ENCODE measurements around the gene ABHD4. TPM values are rescaled to one million over a fixed set of nuclear protein-coding genes. Genes with fewer than 3 reads are reported as not detected.

ABHD4 gene
- polyA plus RNA-seq, 2 of the 4 experiments (the other 2 are of a cell fraction): 58.3 to 70.7 TPM

DNA sequence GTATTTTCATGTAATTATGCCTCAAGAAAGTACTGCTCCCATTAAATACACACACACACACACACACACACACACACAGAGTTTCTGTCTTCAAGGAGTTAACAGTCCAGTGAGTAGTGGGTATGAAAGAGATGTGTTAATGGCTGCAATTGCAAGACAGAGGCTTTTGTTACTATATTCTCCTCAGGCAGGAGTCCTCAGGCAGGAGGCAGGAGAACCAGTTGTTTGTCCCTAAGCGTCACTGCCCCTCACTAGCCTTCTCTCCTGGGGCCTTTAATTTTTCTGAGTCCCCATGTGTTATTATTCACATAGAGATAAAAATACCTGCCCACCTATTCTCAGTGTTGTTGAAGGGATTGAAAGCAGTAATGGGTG lies 40.3 kb upstream of the ABHD4 start:
- CTCF ChIA-PET: interaction anchor here (0.8 to 1.2 kb wide), 8 partner anchors 12 to 343 kb away, joined by 3 to 6 read pairs (median 3); no protein-coding TSS in a partner anchor

DNA sequence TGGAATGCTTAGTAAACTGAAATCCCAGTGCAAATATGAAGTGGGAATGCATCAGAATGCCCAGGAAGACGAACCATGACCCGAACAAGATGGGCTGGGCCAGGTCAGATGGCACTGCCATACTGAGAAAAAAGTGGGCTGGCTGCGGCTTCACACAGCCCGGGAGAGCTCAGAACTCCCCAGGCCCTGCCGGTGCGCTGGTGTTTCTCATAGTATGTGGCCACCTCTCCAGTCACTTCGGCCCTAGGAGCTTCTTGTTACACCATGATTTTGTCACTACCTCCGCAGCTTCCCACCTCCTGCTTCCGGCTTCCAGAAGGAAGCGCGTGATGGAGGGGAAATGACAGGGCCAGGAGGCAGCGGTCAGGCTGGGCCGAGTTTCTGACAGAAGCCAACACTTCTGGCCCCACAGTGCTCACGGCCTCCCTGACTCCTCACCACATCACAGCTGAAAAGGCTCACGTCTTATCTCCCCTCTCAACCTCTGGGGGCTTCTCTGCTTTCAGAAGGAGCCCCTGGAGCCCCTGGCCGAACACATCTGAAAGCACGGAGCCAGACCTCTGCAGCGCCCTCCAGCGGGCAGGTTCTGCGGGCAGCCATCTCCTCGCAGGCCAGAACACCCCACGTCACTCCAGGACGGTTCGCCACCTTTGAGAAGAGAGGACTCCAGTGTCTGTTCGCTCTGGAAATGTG lies 39.7 kb upstream of the ABHD4 start:
- no peak for FAIRE-seq
- Histone ChIP-seq H3K4me3 (no peak overlapping the region), H3K9me3 (no peaks in the 10 kb centered on the region), H3K27ac (no peak overlapping the region), H3K4me2 (no peak overlapping the region), H3K4me1 (peaks cover 6% of the 10 kb centered on the region; the same call in 1 of the 3 replicates)
- no peak for ATAC-seq
- POLR2A ChIA-PET: no interaction called here
- CTCF ChIA-PET: interaction anchor here (0.5 to 1.2 kb wide), 9 partner anchors 12 to 342 kb away, joined by 3 to 6 read pairs (median 3); no protein-coding TSS in a partner anchor
- no peak for DNase-seq (ENCODE audit: low read depth in 1 of 2, low spot score in 1 of 2)
- TF ChIP-seq MAZ (IDR thresholded peaks at IDR 0.05; ENCODE audit: borderline replicate concordance, low read depth, low read length): no peak
- TF ChIP-seq JUNB (IDR thresholded peaks at IDR 0.05): no peak
- no peak for TF ChIP-seq BHLHE40 (IDR thresholded peaks at IDR 0.05; ENCODE audit: low read depth, low read length)
- no peak for TF ChIP-seq ZSCAN20 (CRISPR knock-in tag; IDR thresholded peaks at IDR 0.05)
- TF ChIP-seq RNF2 (IDR thresholded peaks at IDR 0.05; ENCODE audit: borderline replicate concordance, low read depth): no peak
- TF ChIP-seq PHF8 (IDR thresholded peaks at IDR 0.05; ENCODE audit: borderline replicate concordance, low read depth): no peak
- WGBS (ENCODE audit: missing lambda C conversion rate): 85% methylated on average over 23 of the region's 25 CpGs

More for the DNA sequence above, 40.3 kb upstream of the ABHD4 start:
- no peak overlapping the region; a peak in 1 of 6 replicates for H3K27ac ChIP-seq
- POLR2A ChIA-PET: no interaction called here
- H3K4me2 ChIP-seq: peak overlapping the region; percentile 80; the same call in 2 of the 3 replicates
- no peak overlapping the region for H3K4me3 ChIP-seq
- ATAC-seq (0 out of 6 replicates have a peak, but pooled peaks of 1 of the 2 experiments have one; percentile 3), DNase-seq (ENCODE audit: low read depth in 1 of 2, low spot score in 1 of 2) (no peak), FAIRE-seq (no peak)
- peaks cover 6% of the 10 kb centered on the region; the same call in 1 of the 3 replicates for H3K4me1 ChIP-seq
- no peak for TF ChIP-seq ELK1 (IDR thresholded peaks at IDR 0.05; ENCODE audit: low read depth, low read length)
- TF ChIP-seq PBX3 (IDR thresholded peaks at IDR 0.05): no peak
- TF ChIP-seq RARB (CRISPR knock-in tag; IDR thresholded peaks at IDR 0.05): no peak
- no peaks in the 10 kb centered on the region for H3K9me3 ChIP-seq
- WGBS (ENCODE audit: missing lambda C conversion rate): 82% methylated on average over 1 of the region's 1 CpG

- POLR2A ChIA-PET: interaction anchor here (0.6 to 1.0 kb wide), 2 partner anchors 30 to 460 kb away, joined by 4 to 9 read pairs; partner anchors contain the start of gene DAD1
Measured at GRCh38 chr14:22559041-22559440, 39.1 kb upstream of the ABHD4 start.

More at GRCh38 chr14:22559041-22559440, 39.1 kb upstream of the ABHD4 start:
- Histone ChIP-seq H3K27ac (no peak overlapping the region), H3K4me2 (no peak overlapping the region), H3K4me1 (peaks cover 6% of the 10 kb centered on the region; the same call in 1 of the 3 replicates), H3K9me3 (no peaks in the 10 kb centered on the region), H3K4me3 (no peak overlapping the region)
- ATAC-seq (no peak), DNase-seq (ENCODE audit: low read depth in 1 of 2, low spot score in 1 of 2) (no peak), FAIRE-seq (no peak)
- WGBS (ENCODE audit: missing lambda C conversion rate): 92% methylated on average over 1 of the region's 1 CpG
- TF ChIP-seq PBX3 (IDR thresholded peaks at IDR 0.05) (no peak), TFCP2L1 (CRISPR knock-in tag; IDR thresholded peaks at IDR 0.05) (no peak), EHF (CRISPR knock-in tag; IDR thresholded peaks at IDR 0.05) (no peak), FOXS1 (CRISPR knock-in tag; IDR thresholded peaks at IDR 0.05) (no peak), RCOR1 (IDR thresholded peaks at IDR 0.05; ENCODE audit: low read depth, low read length) (no peak), EHMT2 (IDR thresholded peaks at IDR 0.05; ENCODE audit: low read depth) (no peak), ZNF302 (CRISPR knock-in tag; IDR thresholded peaks at IDR 0.05) (no peak), NPAS2 (CRISPR knock-in tag; IDR thresholded peaks at IDR 0.05; ENCODE audit: borderline replicate concordance) (no peak), POLR2A (IDR thresholded peaks at IDR 0.05; ENCODE audit: low read length) (no peak), PHF8 (IDR thresholded peaks at IDR 0.05; ENCODE audit: borderline replicate concordance, low read depth) (no peak), CBX2 (IDR thresholded peaks at IDR 0.05; ENCODE audit: borderline replicate concordance, low read depth) (no peak), ZC3H11A (IDR thresholded peaks at IDR 0.05) (no peak), RNF2 (IDR thresholded peaks at IDR 0.05; ENCODE audit: borderline replicate concordance, low read depth) (no peak), BHLHE40 (IDR thresholded peaks at IDR 0.05; ENCODE audit: low read depth, low read length) (no peak), ZFP36 (IDR thresholded peaks at IDR 0.05; ENCODE audit: borderline replicate concordance, partially characterized antibody) (no peak), FOSL2 (IDR thresholded peaks at IDR 0.05) (no peak), FOSL2 (CRISPR knock-in tag; IDR thresholded peaks at IDR 0.05) (no peak), KDM5A (IDR thresholded peaks at IDR 0.05) (no peak), RAD21 (conservative IDR thresholded peaks at IDR 0.05 in 1 of 2, IDR thresholded peaks at IDR 0.05 in 1 of 2) (no peak)
- TF ChIP-seq, protein P1, sequence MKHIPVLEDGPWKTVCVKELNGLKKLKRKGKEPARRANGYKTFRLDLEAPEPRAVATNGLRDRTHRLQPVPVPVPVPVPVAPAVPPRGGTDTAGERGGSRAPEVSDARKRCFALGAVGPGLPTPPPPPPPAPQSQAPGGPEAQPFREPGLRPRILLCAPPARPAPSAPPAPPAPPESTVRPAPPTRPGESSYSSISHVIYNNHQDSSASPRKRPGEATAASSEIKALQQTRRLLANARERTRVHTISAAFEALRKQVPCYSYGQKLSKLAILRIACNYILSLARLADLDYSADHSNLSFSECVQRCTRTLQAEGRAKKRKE (CRISPR knock-in tag; IDR thresholded peaks at IDR 0.05; ENCODE audit: low read depth): no peak
- CTCF ChIA-PET: interaction anchor here (0.5 to 16.3 kb wide), 19 partner anchors 11 to 427 kb away, joined by 3 to 376 read pairs (median 4); partner anchors contain the start of genes AJUBA and OR6J1

Data from A549 (cell line).